Measurements from ENCODE around the gene TUB. TPM values are rescaled to one million over a fixed set of nuclear protein-coding genes. Genes with fewer than 3 reads are reported as not detected.

The TUB gene
- total RNA-seq, 4 donors from 2014 or later, result 1.9 to 8.5 (median 3.0) TPM

GRCh38 chr11:8063324-8063723 lies 17.7 kb upstream of the TUB start:
- DNase-seq (ENCODE audit: low spot score in 2 of 2), result peak in 1 of 2 donors; percentile 37
- no peak overlapping the region for H3K27ac ChIP-seq
- no peaks in the 10 kb centered on the region for H3K36me3 ChIP-seq
- no peak for TF ChIP-seq CTCF (IDR thresholded peaks at IDR 0.05)
- TF ChIP-seq EP300 (IDR thresholded peaks at IDR 0.05), result no peak
- no peak for TF ChIP-seq POLR2AphosphoS5 (IDR thresholded peaks at IDR 0.05)
- TF ChIP-seq POLR2A (IDR thresholded peaks at IDR 0.05), result no peak
- peaks cover 37% of the 10 kb centered on the region for H3K4me1 ChIP-seq
- H3K27me3 ChIP-seq, result no peaks in the 10 kb centered on the region
- no peak overlapping the region for H3K4me3 ChIP-seq
- WGBS, result 56% methylated on average over 7 of the region's 7 CpGs
- H3K9me3 ChIP-seq, result no peaks in the 10 kb centered on the region

GRCh38 chr11:8065031-8065430 lies 16.0 kb upstream of the TUB start:
- DNase-seq (ENCODE audit: low spot score in 2 of 2), result peak in 1 of 2 donors; percentile 21
- no peak overlapping the region for H3K27ac ChIP-seq
- no peak overlapping the region for H3K4me3 ChIP-seq
- H3K36me3 ChIP-seq, result no peaks in the 10 kb centered on the region
- 100% methylated on average over 2 of the region's 2 CpGs for WGBS
- H3K4me1 ChIP-seq, result peaks cover 41% of the 10 kb centered on the region
- no peaks in the 10 kb centered on the region for H3K27me3 ChIP-seq
- TF ChIP-seq EP300 (IDR thresholded peaks at IDR 0.05) (no peak), CTCF (IDR thresholded peaks at IDR 0.05) (no peak), POLR2AphosphoS5 (IDR thresholded peaks at IDR 0.05) (no peak), POLR2A (IDR thresholded peaks at IDR 0.05) (no peak)
- H3K9me3 ChIP-seq, result no peaks in the 10 kb centered on the region

- peak in 1 of 2 donors; percentile 56 for DNase-seq (ENCODE audit: low spot score in 2 of 2)
- WGBS, result 79% methylated on average over 10 of the region's 17 CpGs
- no peaks in the 10 kb centered on the region for H3K36me3 ChIP-seq
- H3K27ac ChIP-seq, result no peak overlapping the region
- H3K4me1 ChIP-seq, result peaks cover 33% of the 10 kb centered on the region
- no peaks in the 10 kb centered on the region for H3K27me3 ChIP-seq
- no peaks in the 10 kb centered on the region for H3K9me3 ChIP-seq
- TF ChIP-seq POLR2AphosphoS5 (IDR thresholded peaks at IDR 0.05) (no peak), CTCF (IDR thresholded peaks at IDR 0.05) (no peak), POLR2A (IDR thresholded peaks at IDR 0.05) (no peak)
- no peak overlapping the region for H3K4me3 ChIP-seq
Observed at GRCh38 chr11:8066036-8066910, 14.7 kb upstream of the TUB start.

- H3K36me3 ChIP-seq, result no peaks in the 10 kb centered on the region
- peaks cover 33% of the 10 kb centered on the region for H3K4me1 ChIP-seq
- no peak overlapping the region for H3K4me3 ChIP-seq
- H3K27me3 ChIP-seq, result no peaks in the 10 kb centered on the region
- 77% methylated on average over 10 of the region's 10 CpGs for WGBS
- no peak overlapping the region for H3K27ac ChIP-seq
- H3K9me3 ChIP-seq, result no peaks in the 10 kb centered on the region
- TF ChIP-seq CTCF (IDR thresholded peaks at IDR 0.05) (no peak), POLR2AphosphoS5 (IDR thresholded peaks at IDR 0.05) (no peak), POLR2A (IDR thresholded peaks at IDR 0.05) (no peak), EP300 (IDR thresholded peaks at IDR 0.05) (no peak)
- DNase-seq (ENCODE audit: low spot score in 2 of 2), result peak in 1 of 2 donors; percentile 56
Observed at GRCh38 chr11:8066911-8067455, 14.0 kb upstream of the TUB start.

GRCh38 chr11:8067567-8067928 lies 13.5 kb upstream of the TUB start:
- no peak for TF ChIP-seq POLR2A (IDR thresholded peaks at IDR 0.05)
- no peak for TF ChIP-seq EP300 (IDR thresholded peaks at IDR 0.05)
- TF ChIP-seq POLR2AphosphoS5 (IDR thresholded peaks at IDR 0.05), result no peak
- no peak for TF ChIP-seq CTCF (IDR thresholded peaks at IDR 0.05)
- Histone ChIP-seq H3K27ac (no peak overlapping the region), H3K36me3 (no peaks in the 10 kb centered on the region), H3K9me3 (no peaks in the 10 kb centered on the region), H3K4me3 (no peak overlapping the region), H3K27me3 (no peaks in the 10 kb centered on the region), H3K4me1 (peaks cover 28% of the 10 kb centered on the region)
- DNase-seq (ENCODE audit: low spot score in 2 of 2), result no peak
- 92% methylated on average over 4 of the region's 4 CpGs for WGBS

All from suprapubic skin (tissue), 4 donors.